ENCODE data around the gene EDIL3. TPM values are rescaled to one million over a fixed set of nuclear protein-coding genes. Genes with fewer than 3 reads are reported as not detected.

Gene EDIL3
- total RNA-seq, 1 donor from 2014 or later = 15.2 TPM

- no peaks in the 10 kb centered on the region for H3K9me3 ChIP-seq
- H3K4me3 ChIP-seq = no peak overlapping the region
- no peaks in the 10 kb centered on the region for H3K36me3 ChIP-seq
- intact Hi-C loops (cut with DNase I) = no loop called here
- DNase-seq (ENCODE audit: extremely low spot score in 2 of 2) = no peak
- H3K27ac ChIP-seq = no peak overlapping the region
- peaks cover 24% of the 10 kb centered on the region for H3K4me1 ChIP-seq
- no peaks in the 10 kb centered on the region for H3K27me3 ChIP-seq
- no peak for TF ChIP-seq POLR2A (IDR thresholded peaks at IDR 0.05)
- no peak for TF ChIP-seq POLR2AphosphoS5 (IDR thresholded peaks at IDR 0.05; ENCODE audit: insufficient read depth in 1 of 2, low read depth in 1 of 2)
- no peak for TF ChIP-seq CTCF (IDR thresholded peaks at IDR 0.05)
These were observed 5.7 kb downstream of the EDIL3 start for GRCh38 chr5:84378961-84379360.

GRCh38 chr5:84378420-84378819, 6.3 kb downstream of the EDIL3 start:
- no peaks in the 10 kb centered on the region for H3K9me3 ChIP-seq
- peaks cover 20% of the 10 kb centered on the region for H3K4me1 ChIP-seq
- DNase-seq (ENCODE audit: extremely low spot score in 2 of 2) = no peak
- no peaks in the 10 kb centered on the region for H3K36me3 ChIP-seq
- TF ChIP-seq POLR2AphosphoS5 (IDR thresholded peaks at IDR 0.05; ENCODE audit: insufficient read depth in 1 of 2, low read depth in 1 of 2) (no peak), POLR2A (IDR thresholded peaks at IDR 0.05) (no peak), CTCF (IDR thresholded peaks at IDR 0.05) (no peak)
- H3K4me3 ChIP-seq = no peak overlapping the region
- H3K27me3 ChIP-seq = no peaks in the 10 kb centered on the region
- intact Hi-C loops (cut with DNase I) = no loop called here
- no peak overlapping the region for H3K27ac ChIP-seq

DNA sequence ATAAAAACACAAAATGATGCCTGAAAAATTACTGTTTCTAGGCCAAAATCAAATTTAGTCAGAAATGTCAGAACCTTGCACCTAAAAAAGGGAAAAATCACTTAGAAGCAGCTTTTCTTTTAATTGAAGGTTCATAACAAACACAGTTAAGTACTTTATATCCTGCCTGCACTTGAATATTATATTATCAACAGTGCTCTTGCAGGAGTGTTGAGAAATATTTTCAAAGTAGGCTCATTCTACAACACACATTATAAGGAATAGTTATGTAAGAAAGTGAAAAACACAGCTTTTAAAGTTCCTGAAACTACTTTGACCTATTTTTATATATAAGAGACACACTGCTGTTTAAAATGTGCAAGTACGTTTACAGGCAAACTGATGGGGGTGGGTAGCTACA, 8.3 kb downstream of the EDIL3 start:
- TF ChIP-seq POLR2A (IDR thresholded peaks at IDR 0.05) = no peak
- TF ChIP-seq POLR2AphosphoS5 (IDR thresholded peaks at IDR 0.05; ENCODE audit: insufficient read depth in 1 of 2, low read depth in 1 of 2) = no peak
- TF ChIP-seq CTCF (IDR thresholded peaks at IDR 0.05) = no peak
- no peaks in the 10 kb centered on the region for H3K27me3 ChIP-seq
- intact Hi-C loops (cut with DNase I) = no loop called here
- DNase-seq (ENCODE audit: extremely low spot score in 2 of 2) = no peak
- no peaks in the 10 kb centered on the region for H3K36me3 ChIP-seq
- H3K4me1 ChIP-seq = peaks cover 1% of the 10 kb centered on the region
- H3K27ac ChIP-seq = no peak overlapping the region
- no peaks in the 10 kb centered on the region for H3K9me3 ChIP-seq
- no peak overlapping the region for H3K4me3 ChIP-seq

GRCh38 chr5:84374568-84374967, 10.1 kb downstream of the EDIL3 start:
- Histone ChIP-seq H3K4me3 (no peak overlapping the region), H3K9me3 (no peaks in the 10 kb centered on the region), H3K36me3 (no peaks in the 10 kb centered on the region), H3K4me1 (no peaks in the 10 kb centered on the region), H3K27me3 (no peaks in the 10 kb centered on the region), H3K27ac (no peak overlapping the region)
- intact Hi-C loops (cut with DNase I) = no loop called here
- no peak for DNase-seq (ENCODE audit: extremely low spot score in 2 of 2)
- TF ChIP-seq POLR2A (IDR thresholded peaks at IDR 0.05) (no peak), POLR2AphosphoS5 (IDR thresholded peaks at IDR 0.05; ENCODE audit: insufficient read depth in 1 of 2, low read depth in 1 of 2) (no peak), CTCF (IDR thresholded peaks at IDR 0.05) (no peak)

- TF ChIP-seq CTCF (IDR thresholded peaks at IDR 0.05) (no peak), POLR2AphosphoS5 (IDR thresholded peaks at IDR 0.05; ENCODE audit: insufficient read depth in 1 of 2, low read depth in 1 of 2) (no peak), POLR2A (IDR thresholded peaks at IDR 0.05) (no peak)
- Histone ChIP-seq H3K9me3 (no peaks in the 10 kb centered on the region), H3K27me3 (no peaks in the 10 kb centered on the region), H3K4me3 (no peak overlapping the region), H3K27ac (no peak overlapping the region), H3K4me1 (no peaks in the 10 kb centered on the region), H3K36me3 (no peaks in the 10 kb centered on the region)
- intact Hi-C loops (cut with DNase I) = no loop called here
- DNase-seq (ENCODE audit: extremely low spot score in 2 of 2) = no peak
These were observed 11.2 kb downstream of the EDIL3 start for GRCh38 chr5:84373506-84373905.
